MM.1S (cell line): ENCODE data around the gene ID2.

Experiments
- CTCF ChIP-seq: fragments of 300-600 bp; sonication (generic); IDR thresholded peaks from 2 replicates; pipeline ENCODE4 v1.5.1; 2016; ENCODE audit warnings: antibody characterized with exemption, low read length, mixed read lengths
- EZH2 ChIP-seq: fragments of 300-600 bp; sonication (generic); optimal IDR thresholded peaks from 2 replicates; pipeline ENCODE3; 2017; ENCODE audit warnings: low read depth, mild to moderate bottlenecking, antibody characterized with exemption, low read length, mixed read lengths
- EZH2phosphoT487 ChIP-seq: fragments of 300-600 bp; sonication (generic); IDR thresholded peaks from 2 replicates; pipeline ENCODE4 v1.6.1; 2018; ENCODE audit warnings: antibody characterized with exemption, low read length

- TF ChIP-seq EZH2 = no peak
- TF ChIP-seq CTCF = no peak
- TF ChIP-seq EZH2phosphoT487 = no peak
These were observed 32.4 kb downstream of the ID2 start for GRCh38 chr2:8714283-8714682.
